HG02588 (cell line): ENCODE results near the gene SNED1.
"Not testable (repeated sequence)": the region's sequence is repeated elsewhere in the genome, so short reads cannot be mapped to it uniquely, and the experiment has no call there.

Experiments used
- ATAC-seq: cut with Tn5 transposase; IDR thresholded peaks from one replicate; pipeline ENCODE4 v1.9.1; 2021; ENCODE audit warnings: mild to moderate bottlenecking, moderate library complexity; ENCODE audit not compliant: unreplicated experiment

SNED1 gene

GRCh38 chr2:241104611-241105010 is 106.2 kb downstream of the SNED1 start:
- not testable (repeated sequence) for ATAC-seq

GRCh38 chr2:241105641-241106040 is 107.2 kb downstream of the SNED1 start:
- no peak for ATAC-seq

GRCh38 chr2:241107031-241107783 is 108.8 kb downstream of the SNED1 start:
- no peak for ATAC-seq

DNA sequence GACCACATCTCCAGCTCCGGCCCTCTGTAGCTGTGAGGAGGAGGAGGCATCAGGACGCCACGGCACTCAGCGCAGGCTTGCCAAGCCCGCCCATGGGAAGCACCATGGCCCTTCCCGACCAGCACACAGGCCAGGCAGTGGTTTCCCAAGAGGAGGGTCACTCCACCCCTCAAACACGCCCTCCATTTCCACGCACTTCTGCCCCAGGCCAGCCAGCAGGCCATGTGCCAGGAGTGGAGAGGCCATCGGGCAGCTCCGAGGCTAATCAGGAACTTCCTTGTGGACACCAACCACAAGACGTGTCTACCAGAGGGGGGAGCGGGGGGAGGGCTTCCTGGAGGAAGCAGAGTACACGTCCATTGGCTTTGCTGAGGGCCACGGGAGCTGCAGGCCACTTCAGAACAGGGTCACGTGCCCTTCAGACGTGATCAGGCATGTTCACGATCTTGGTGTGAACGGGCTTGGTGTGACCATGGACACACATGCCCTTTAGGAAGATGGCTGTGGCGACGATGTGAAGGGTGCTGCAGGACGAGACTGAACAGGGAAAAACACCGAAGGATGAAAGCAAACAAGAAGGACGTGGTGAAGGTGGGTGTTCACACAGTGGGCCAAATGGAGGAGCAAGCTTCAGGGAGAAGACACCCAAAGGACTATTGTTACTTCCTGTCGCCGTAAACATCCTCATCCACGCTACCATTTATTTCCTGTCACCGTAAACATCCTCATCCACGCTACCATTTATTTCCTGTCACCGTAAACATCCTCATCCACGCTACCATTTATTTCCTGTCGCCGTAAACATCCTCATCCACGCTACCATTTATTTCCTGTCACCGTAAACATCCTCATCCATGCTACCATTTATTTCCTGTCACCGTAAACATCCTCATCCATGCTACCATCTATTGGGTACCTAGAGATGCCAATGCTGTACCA is 110.1 kb downstream of the SNED1 start:
- no peak for ATAC-seq

DNA sequence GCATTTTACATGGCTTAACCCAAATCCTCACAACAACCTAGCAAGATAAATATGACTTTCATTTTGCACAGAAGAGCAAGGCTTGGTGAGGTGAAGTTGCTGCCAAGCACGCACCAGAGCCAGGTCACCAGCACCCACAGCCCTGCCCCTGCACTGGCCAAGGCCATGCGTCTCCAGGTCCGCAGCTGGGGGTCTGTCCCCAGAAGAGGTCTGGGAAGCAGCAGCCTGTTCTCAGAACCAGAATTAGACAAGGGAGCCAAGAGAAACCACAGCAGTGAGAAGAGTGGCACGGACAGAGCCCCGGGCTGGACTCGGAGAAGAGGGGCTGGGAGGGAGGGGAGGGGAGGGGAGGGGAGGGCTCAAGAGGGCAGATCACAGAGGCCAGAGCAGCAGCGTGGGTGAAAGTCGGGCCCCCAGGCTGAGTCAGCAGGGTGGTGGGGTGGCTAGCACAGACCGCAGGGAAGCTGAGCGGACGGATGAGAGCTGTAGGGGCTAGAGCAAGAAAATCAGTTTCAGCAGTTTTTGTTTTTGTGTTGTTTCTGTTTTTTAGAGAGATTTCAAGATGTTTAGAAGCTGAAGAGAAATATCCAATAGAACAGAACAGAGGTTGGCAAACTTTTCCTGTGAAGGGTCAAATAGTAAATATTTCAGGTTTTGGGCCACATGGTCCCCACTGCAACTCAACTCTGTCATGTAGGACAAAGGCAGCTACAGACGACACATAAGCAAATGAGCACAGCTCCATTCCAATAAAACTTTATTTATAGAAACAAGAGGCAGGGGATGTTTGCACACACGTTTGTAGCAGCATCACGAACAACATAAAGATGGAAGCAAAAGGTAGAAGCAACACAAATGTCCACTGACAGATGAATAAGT is 111.0 kb downstream of the SNED1 start:
- no peak for ATAC-seq

DNA sequence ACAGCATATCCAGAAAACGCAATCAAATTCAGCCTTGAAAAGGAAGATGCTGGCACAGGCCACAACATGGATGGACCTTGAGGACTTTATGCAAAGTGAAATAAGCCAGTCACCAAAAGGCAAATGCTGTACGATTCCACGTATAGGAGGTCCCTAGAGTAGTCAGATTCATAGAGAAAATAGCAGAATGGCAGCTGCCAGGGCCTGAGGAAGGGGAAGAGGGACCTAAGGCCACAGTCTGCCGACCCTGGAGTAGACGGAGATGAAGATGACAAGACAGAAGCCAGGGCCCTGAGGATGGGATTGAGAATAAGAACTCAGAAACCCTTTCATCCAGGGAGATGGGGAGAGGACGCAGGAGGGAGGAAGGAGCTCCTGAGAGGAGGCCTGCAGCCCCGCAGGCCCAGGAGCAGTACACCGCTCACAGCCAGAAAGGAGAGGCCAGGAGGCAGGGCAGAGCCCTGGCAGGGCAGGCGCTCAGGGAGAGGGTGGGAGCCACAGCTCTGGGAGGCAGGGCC is 111.7 kb downstream of the SNED1 start:
- no peak for ATAC-seq

DNA sequence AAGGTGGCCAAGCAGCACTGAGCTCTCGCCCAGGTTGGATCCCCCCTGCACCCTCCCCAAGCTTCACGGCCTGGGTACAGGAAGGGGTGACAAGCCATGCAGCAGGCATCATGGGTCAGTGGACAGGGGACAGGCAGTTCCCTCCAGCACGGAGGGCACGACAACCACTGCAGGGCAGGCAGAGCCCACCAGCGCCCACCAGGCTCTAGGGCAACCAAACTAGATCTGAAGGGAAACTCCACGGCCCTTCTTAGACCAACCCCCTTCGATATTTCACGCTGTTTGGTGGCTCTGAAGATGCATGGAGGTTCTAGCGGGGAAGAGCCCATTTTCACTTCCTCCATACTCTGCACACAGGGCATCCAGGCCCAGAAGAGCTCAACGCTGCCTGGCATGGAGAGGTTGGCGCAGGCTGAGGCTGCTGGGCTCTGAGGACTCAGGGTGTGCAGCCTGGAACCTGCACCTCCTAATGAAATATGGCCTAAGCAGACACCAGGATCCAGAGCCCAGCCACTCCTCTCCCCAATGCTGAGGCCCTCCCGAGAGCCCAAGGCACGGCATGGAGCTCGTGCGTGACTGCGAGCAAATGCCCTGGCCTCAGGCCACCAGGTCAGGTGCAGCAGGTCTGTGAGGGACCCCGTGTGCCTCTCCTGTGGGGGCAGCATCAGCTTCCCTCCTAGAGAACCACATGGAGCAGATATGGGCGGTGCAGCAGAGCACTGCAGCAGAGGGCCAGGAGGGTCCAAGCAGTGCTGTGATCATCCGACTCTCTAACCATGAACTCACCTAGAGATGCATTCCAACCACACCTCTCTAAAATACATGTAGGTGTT is 112.4 kb downstream of the SNED1 start:
- ATAC-seq: peak; percentile 37

DNA sequence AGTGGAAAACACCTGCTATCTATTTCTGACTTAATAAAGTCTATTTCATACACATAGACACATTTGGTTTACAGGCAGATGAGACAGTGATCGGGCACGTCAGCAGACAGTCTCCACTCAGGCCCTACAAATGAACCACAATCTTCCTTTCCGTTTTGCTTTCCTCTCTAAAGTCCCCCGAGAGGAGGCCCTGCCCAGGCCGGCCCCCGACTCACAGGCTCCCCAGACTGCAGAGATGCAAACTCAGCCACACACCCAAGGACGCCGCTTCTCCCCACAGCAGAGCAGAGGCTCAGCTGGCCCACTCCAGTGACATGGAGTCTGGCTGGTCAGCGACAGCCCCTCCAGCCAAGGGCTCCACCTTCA is 113.0 kb downstream of the SNED1 start:
- peak; percentile 27 for ATAC-seq

GRCh38 chr2:241112046-241112445 is 113.6 kb downstream of the SNED1 start:
- ATAC-seq: no peak

DNA sequence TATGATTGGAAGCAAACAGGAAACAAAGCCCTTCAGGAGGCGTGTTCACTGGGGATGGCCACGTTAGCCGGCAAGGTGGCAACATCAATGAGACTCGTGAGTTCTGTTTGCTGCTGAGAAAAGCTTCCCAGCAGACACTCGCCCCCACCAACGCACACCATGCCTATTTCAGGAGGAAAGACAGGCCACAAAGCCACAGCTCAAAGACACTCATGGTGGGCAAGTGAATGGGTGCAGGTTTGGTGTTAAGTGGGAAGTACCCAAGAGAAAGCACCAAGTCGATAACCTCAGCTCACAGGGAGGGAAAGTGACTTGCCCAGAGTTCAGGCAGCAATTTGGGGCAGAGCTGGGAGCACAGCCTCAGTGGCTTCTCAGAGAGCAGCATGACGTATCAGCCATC is 114.2 kb downstream of the SNED1 start:
- no peak for ATAC-seq

DNA sequence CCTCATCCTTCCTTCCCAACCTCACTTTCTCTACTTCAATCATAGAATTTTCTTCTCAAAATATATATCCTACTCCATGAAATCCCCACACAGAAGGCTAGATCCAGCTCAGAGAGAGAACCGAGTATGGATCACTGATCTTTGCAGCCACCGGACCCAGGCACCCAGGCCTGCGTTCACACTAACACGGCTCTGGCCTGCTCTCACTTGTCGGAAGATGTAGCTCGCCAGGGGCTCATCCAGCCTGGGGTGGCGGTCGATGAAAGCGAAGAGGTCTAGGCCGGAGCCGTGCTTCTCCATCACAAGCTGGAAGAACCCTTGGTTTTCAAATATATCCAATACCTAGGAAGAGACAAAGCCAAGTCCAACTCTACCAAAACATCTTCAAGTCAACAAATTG is 116.4 kb downstream of the SNED1 start:
- ATAC-seq: no peak

DNA sequence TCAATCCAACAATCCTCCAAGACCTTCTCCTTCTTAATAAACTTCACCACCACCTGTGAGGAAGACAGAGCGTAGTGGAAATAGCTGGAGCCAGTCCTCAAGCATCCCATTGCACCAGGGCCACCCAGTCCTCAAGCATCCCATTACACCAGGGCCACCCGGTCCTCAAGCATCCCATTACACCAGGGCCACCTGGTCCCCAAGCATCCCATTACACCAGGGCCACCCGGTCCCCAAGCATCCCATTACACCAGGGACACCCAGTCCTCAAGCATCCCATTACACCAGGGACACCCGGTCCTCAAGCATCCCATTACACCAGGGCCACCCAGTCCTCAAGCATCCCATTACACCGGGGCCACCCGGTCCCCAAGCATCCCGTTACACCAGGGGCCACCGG is 116.9 kb downstream of the SNED1 start:
- no peak for ATAC-seq

DNA sequence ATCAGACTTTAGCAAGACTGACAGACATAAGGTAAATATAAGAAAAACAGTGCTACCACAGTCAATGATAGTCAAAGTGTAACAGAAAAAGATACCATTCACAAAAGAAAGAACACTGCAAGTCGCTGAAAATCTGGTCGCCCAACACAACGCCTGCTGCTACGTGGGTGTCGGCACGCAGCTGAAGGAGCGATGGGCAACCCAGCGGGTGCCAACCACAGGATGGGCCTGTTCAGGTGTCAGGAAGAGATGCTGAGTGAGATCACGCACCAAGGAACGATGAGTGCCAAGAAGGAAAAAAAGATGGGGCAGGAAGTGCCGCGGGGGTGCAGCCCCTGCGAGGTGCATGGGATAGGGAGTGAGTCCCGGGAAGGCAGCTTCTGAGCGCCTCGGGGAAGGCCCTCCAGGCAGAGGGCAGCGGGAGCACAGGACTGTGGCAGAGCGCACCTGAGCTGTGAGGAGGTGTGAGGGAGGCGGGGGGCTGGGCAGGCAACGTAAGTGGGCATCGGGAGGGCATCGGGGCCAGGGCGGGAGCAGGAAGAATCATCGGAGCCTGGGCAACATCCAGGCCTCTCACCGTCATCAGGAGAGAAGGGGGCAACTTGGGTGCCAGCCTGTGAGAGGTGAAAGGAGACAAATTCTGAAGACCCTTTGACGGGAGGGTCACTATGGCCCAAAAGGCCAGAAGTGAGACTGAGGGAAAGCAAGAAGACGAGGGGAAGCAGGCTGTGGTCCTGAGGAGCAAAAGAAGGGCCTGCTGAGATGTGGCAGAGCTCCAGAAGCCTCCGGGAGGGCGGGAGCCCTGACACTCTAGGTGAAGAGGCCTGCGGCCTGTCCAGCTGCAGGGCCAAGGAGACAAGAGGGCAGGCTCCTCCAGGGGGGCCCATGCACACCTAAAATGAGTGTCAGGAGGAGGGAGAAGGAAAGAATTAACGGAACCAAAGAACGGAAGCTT is 118.5 kb downstream of the SNED1 start:
- no peak for ATAC-seq

DNA sequence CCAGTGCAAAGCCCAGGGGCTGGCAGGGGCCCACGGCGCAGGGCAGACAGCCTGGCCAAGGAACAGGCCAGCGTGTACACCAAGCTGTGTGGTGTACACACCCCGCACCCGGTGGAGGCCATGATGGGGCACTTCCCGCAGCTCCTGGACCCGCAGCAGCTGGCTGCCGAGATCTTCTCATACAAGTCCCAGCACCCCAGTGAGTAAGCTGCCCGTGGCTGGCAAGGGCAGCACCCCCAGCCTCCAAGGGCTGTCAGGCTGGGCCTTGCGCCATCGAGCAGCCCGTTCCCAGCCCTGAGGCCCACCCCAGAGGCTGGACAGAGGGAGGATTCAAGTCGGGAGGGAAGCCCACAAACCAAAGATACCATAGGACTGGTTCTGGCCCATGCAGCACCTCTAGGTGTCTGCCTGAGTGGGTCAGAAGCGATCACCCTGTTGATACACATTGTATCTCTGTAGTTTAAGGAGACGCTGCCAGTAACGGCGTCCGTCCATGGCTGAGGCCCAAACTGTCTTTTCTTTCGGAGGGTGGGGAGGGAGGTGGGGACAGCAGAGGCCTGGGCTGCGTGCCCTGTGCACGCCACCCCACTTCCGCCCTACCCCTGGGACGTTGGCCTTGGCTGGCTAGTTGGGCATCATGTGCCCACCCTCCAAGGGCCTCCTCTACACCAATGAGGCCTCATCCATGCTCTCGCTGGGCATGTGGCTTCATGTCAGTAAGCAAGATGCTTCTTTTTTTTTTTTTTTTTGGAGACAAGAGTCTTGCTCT is 120.5 kb downstream of the SNED1 start:
- no peak for ATAC-seq

GRCh38 chr2:241120440-241120839 is 122.0 kb downstream of the SNED1 start:
- no peak for ATAC-seq

- ATAC-seq: no peak
Observed at GRCh38 chr2:241121008-241121407, 122.6 kb downstream of the SNED1 start.

- no peak for ATAC-seq
Observed at GRCh38 chr2:241122376-241123002, 124.1 kb downstream of the SNED1 start.
